ENCODE results near the gene LUC7L2.
"Not testable (repeated sequence)": the region's sequence is repeated elsewhere in the genome, so short reads cannot be mapped to it uniquely, and the experiment has no call there.

Gene LUC7L2

GRCh38 chr7:139332697-139333359 is 26.9 kb upstream of the LUC7L2 start:
- Histone ChIP-seq H3K4me3 (ENCODE audit: low read depth in 1 of 2, low read length in 2 of 2) (no peak overlapping the region), H3K27me3 (ENCODE audit: insufficient read depth, low read length, poor library complexity) (no peaks in the 10 kb centered on the region), H3K27ac (ENCODE audit: low read length) (no peak overlapping the region), H3K9me3 (ENCODE audit: insufficient read depth, low read length, severe bottlenecking) (no peaks in the 10 kb centered on the region), H3K4me2 (ENCODE audit: insufficient read depth, low read length) (no peak overlapping the region), H2AFZ (ENCODE audit: low read depth, low read length) (no peak overlapping the region), H3K9ac (ENCODE audit: low read depth, low read length) (no peak overlapping the region), H4K20me1 (ENCODE audit: insufficient read depth, low read length) (no peaks in the 10 kb centered on the region), H3K36me3 (ENCODE audit: insufficient read depth, low read length) (no peaks in the 10 kb centered on the region), H3K4me1 (ENCODE audit: insufficient read depth, low read length) (no peaks in the 10 kb centered on the region), H3K79me2 (ENCODE audit: insufficient read depth, low read length) (no peaks in the 10 kb centered on the region)
- TF ChIP-seq EZH2 (IDR thresholded peaks at IDR 0.05; ENCODE audit: borderline replicate concordance, low read depth, low read length, severe bottlenecking) (no peak), CTCF (IDR thresholded peaks at IDR 0.05; ENCODE audit: borderline replicate concordance, extremely low read depth, low read length, poor library complexity, severe bottlenecking) (no peak)
- DNase-seq (no peak), ATAC-seq (ENCODE audit: insufficient read depth, low read depth) (no peak)

GRCh38 chr7:139333443-139333842 is 26.3 kb upstream of the LUC7L2 start:
- not testable (repeated sequence) for H3K9me3 ChIP-seq (ENCODE audit: insufficient read depth, low read length, severe bottlenecking); DNase-seq; H3K4me2 ChIP-seq (ENCODE audit: insufficient read depth, low read length); H3K36me3 ChIP-seq (ENCODE audit: insufficient read depth, low read length); H3K27me3 ChIP-seq (ENCODE audit: insufficient read depth, low read length, poor library complexity); H3K27ac ChIP-seq (ENCODE audit: low read length); H3K4me3 ChIP-seq (ENCODE audit: low read depth in 1 of 2, low read length in 2 of 2); ATAC-seq (ENCODE audit: insufficient read depth, low read depth); H3K4me1 ChIP-seq (ENCODE audit: insufficient read depth, low read length); H2AFZ ChIP-seq (ENCODE audit: low read depth, low read length); H3K79me2 ChIP-seq (ENCODE audit: insufficient read depth, low read length); H3K9ac ChIP-seq (ENCODE audit: low read depth, low read length); H4K20me1 ChIP-seq (ENCODE audit: insufficient read depth, low read length)

- H3K9ac ChIP-seq (ENCODE audit: low read depth, low read length), result no peak overlapping the region
- ATAC-seq (ENCODE audit: insufficient read depth, low read depth) (no peak), DNase-seq (no peak)
These were observed 25.1 kb upstream of the LUC7L2 start for GRCh38 chr7:139334399-139335150.

More at GRCh38 chr7:139334399-139335150, 25.1 kb upstream of the LUC7L2 start:
- H3K4me3 ChIP-seq (ENCODE audit: low read depth in 1 of 2, low read length in 2 of 2), result no peak overlapping the region
- H3K4me1 ChIP-seq (ENCODE audit: insufficient read depth, low read length), result peaks cover 9% of the 10 kb centered on the region
- no peak for TF ChIP-seq EZH2 (IDR thresholded peaks at IDR 0.05; ENCODE audit: borderline replicate concordance, low read depth, low read length, severe bottlenecking)
- TF ChIP-seq CTCF (IDR thresholded peaks at IDR 0.05; ENCODE audit: borderline replicate concordance, extremely low read depth, low read length, poor library complexity, severe bottlenecking), result no peak
- no peak overlapping the region for H3K27ac ChIP-seq (ENCODE audit: low read length)
- no peaks in the 10 kb centered on the region for H3K27me3 ChIP-seq (ENCODE audit: insufficient read depth, low read length, poor library complexity)
- no peak overlapping the region for H2AFZ ChIP-seq (ENCODE audit: low read depth, low read length)
- H3K36me3 ChIP-seq (ENCODE audit: insufficient read depth, low read length), result no peaks in the 10 kb centered on the region
- H3K9me3 ChIP-seq (ENCODE audit: insufficient read depth, low read length, severe bottlenecking), result no peaks in the 10 kb centered on the region
- H3K79me2 ChIP-seq (ENCODE audit: insufficient read depth, low read length), result no peaks in the 10 kb centered on the region
- H4K20me1 ChIP-seq (ENCODE audit: insufficient read depth, low read length), result no peaks in the 10 kb centered on the region
- no peak overlapping the region for H3K4me2 ChIP-seq (ENCODE audit: insufficient read depth, low read length)

All from DND-41 (cell line).